ENCODE measurements around the gene SLC18A2. TPM values are rescaled to one million over a fixed set of nuclear protein-coding genes. Genes with fewer than 3 reads are reported as not detected.

Gene SLC18A2
- total RNA-seq, 1 experiment from 2014 or later: 4.0 TPM

DNA sequence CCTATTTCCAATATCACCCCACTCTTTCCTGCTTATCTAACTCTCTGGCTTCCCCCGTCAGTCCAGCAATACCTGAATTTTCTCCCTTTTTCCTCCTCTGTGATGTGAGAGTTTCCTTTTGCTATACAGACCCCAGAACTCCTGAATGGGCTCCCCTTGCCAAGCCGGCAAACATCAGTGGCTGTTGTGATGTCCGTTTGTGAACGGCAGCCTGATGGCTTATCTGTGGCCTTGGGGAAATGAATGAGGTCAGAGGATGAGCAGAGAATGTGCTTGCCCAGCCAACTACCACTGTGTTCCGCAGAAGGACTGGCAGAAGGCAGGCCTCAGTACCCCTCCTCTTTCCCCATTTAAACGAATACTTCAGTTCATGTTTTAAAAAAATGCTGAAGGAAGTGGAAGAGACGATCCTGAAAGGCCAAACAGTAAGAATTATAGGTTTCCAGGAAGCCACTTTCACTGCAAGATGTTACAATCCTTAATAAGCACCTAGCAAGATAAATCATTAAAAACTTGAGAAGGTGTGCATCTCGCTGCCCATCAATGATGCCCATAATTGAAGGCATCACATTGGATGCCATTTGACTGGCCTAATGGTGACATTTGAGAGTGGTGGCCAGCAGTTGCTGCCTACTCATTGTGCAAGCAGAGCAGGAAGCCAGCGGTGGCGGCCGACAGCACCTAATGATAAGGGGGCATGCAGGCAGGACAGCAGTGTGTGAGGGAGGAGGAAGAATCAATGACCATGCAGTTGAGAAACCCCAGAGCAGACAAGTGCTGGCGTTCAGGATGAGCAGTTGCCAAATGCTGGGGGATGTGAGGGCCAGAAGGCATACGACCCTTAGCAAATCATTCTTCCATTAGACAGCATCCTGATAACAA lies 31.5 kb downstream of the SLC18A2 start:
- Mint-ChIP-seq H3K27ac (peak overlapping the region in 2 of 3 experiments; percentile 35 to 71; a peak in 4 of 7 replicates), H3K4me1 (peaks cover 0 to 7% of the 10 kb centered on the region in 2 experiments; a peak in 2 of 4 replicates), H3K27me3 (ENCODE audit: low read depth) (no peaks in the 10 kb centered on the region; the same call in 1 of the 2 replicates), H3K4me3 (no peak overlapping the region), H3K9me3 (no peaks in the 10 kb centered on the region; a peak in 1 of 5 replicates), H3K36me3 (ENCODE audit: insufficient read depth in 1 of 3, low read depth in 3 of 3) (peaks cover 0 to 3% (median 0%) of the 10 kb centered on the region in 3 experiments; a peak in 3 of 7 replicates)
- no peak for TF ChIP-seq CTCF (conservative IDR thresholded peaks at IDR 0.05)
- no peak overlapping the region for H2BK15ac ChIP-seq (ENCODE audit: low read depth, low read length)
- no peak overlapping the region for H4K5ac ChIP-seq (ENCODE audit: insufficient read length, low read depth, low read length)
- no peaks in the 10 kb centered on the region for H3K79me1 ChIP-seq (ENCODE audit: insufficient read depth, low read depth, low read length, poor library complexity, severe bottlenecking)
- H3K14ac ChIP-seq (ENCODE audit: insufficient read depth, low read length): no peak overlapping the region
- no peak overlapping the region for H3K18ac ChIP-seq (ENCODE audit: insufficient read length, low read depth, low read length)
- no peak overlapping the region for H2BK20ac ChIP-seq (ENCODE audit: low read depth, low read length, poor library complexity, severe bottlenecking)
- H3K4me1 ChIP-seq (ENCODE audit: insufficient read depth, low read length): no peaks in the 10 kb centered on the region
- H3K27me3 ChIP-seq (ENCODE audit: insufficient read depth, low read length): no peaks in the 10 kb centered on the region
- DNase-seq: no peak
- no peak overlapping the region for H2AFZ ChIP-seq (ENCODE audit: low read length)
- no peak overlapping the region for H4K91ac ChIP-seq (ENCODE audit: insufficient read length, low read depth, low read length)
- H3K4ac ChIP-seq (ENCODE audit: low read depth, low read length): no peak overlapping the region
- no peak overlapping the region for H2AK5ac ChIP-seq (ENCODE audit: insufficient read length, low read length)
- no CpG with 5 or more reads among the region's 13 CpGs for WGBS (ENCODE audit: extremely low coverage, insufficient read length, low lambda C conversion rate)
- H3K23ac ChIP-seq (ENCODE audit: insufficient read length, low read depth, low read length): no peak overlapping the region
- H3K56ac ChIP-seq (ENCODE audit: insufficient read length, low read depth, low read length): no peak overlapping the region
- no peaks in the 10 kb centered on the region for H4K20me1 ChIP-seq (ENCODE audit: control insufficient read depth, insufficient read depth, insufficient read length)
- H3K4me2 ChIP-seq (ENCODE audit: insufficient read depth, insufficient read length, low read length): no peak overlapping the region
- H3K79me2 ChIP-seq (ENCODE audit: insufficient read depth, low read length): no peaks in the 10 kb centered on the region
- H4K8ac ChIP-seq (replicated peaks; ENCODE audit: insufficient read length, low read depth, low read length): no peak overlapping the region
- H2BK5ac ChIP-seq (ENCODE audit: insufficient read length, low read length): no peak overlapping the region
- H3K27ac ChIP-seq (ENCODE audit: insufficient read length, low read depth, low read length): no peak overlapping the region
- H3K9ac ChIP-seq (ENCODE audit: extremely low read depth, insufficient read length, low read length): no peak overlapping the region
- no peak overlapping the region for H2BK12ac ChIP-seq (ENCODE audit: insufficient read length, low read depth, low read length)
- H3T11ph ChIP-seq (ENCODE audit: low read length): no peak overlapping the region
- H3K9me3 ChIP-seq (ENCODE audit: control insufficient read depth, low read depth, low read length): no peaks in the 10 kb centered on the region
- H2BK120ac ChIP-seq (ENCODE audit: low read depth, low read length, poor library complexity, severe bottlenecking): no peak overlapping the region
- H3K23me2 ChIP-seq (ENCODE audit: insufficient read length, low read depth, low read length, poor library complexity, severe bottlenecking): no peaks in the 10 kb centered on the region

Data from H9 (cell line).